Umbilical cord (tissue), 2 donors: ENCODE data around the gene ABCA10. TPM values are rescaled to one million over a fixed set of nuclear protein-coding genes. Genes with fewer than 3 reads are reported as not detected.
"Not testable (repeated sequence)": the region's sequence is repeated elsewhere in the genome, so short reads cannot be mapped to it uniquely, and the experiment has no call there.

Experiments used
- DNase-seq: peaks from one replicate; pipeline ENCODE4 v3.0.0-alpha.2; 2015; ENCODE audit warnings: low spot score
- total RNA-seq: library from RNA; depleted of rRNA; stranded (reverse); fragments of >200 nt; gene quantifications from one replicate; pipeline ENCODE4 v1.2.3, GENCODE V29; 2014; ENCODE audit warnings: low replicate concordance; ENCODE audit not compliant: insufficient read depth

The ABCA10 gene
- total RNA-seq, 1 donor from 2014 or later: 6.0 TPM

- not testable (repeated sequence) for DNase-seq
These were observed 60.0 kb downstream of the ABCA10 start for GRCh38 chr17:69168642-69169041.

GRCh38 chr17:69166957-69167356 is 61.7 kb downstream of the ABCA10 start:
- no peak for DNase-seq

GRCh38 chr17:69164206-69164605 is 64.4 kb downstream of the ABCA10 start:
- no peak for DNase-seq

- DNase-seq: no peak
These were observed 69.2 kb downstream of the ABCA10 start for GRCh38 chr17:69159418-69159817.

GRCh38 chr17:69154267-69154666 is 74.4 kb downstream of the ABCA10 start:
- DNase-seq: no peak

GRCh38 chr17:69150333-69150732 is 78.3 kb downstream of the ABCA10 start:
- DNase-seq: no peak

GRCh38 chr17:69147460-69147859 is 81.2 kb downstream of the ABCA10 start:
- no peak for DNase-seq

- DNase-seq: no peak
These were observed 84.0 kb downstream of the ABCA10 start for GRCh38 chr17:69144331-69145255.

GRCh38 chr17:69143683-69144231 is 84.9 kb downstream of the ABCA10 start:
- no peak for DNase-seq

GRCh38 chr17:69143151-69143550 is 85.5 kb downstream of the ABCA10 start:
- DNase-seq: no peak

- DNase-seq: peak; percentile 3
These were observed 86.3 kb downstream of the ABCA10 start for GRCh38 chr17:69142175-69142802.

GRCh38 chr17:69141431-69142174 is 87.0 kb downstream of the ABCA10 start, which contains the start of gene ABCA6:
Gene ABCA6, minus strand, starts transcription at chr17:69141895. Its CDS starts 1,192 bp downstream, at chr17:69140703.
- DNase-seq: peak; percentile 2

GRCh38 chr17:69134112-69134511 is 94.5 kb downstream of the ABCA10 start:
- DNase-seq: no peak

- no peak for DNase-seq
These were observed 97.9 kb downstream of the ABCA10 start for GRCh38 chr17:69130627-69131296.

- DNase-seq: no peak
These were observed 105.0 kb downstream of the ABCA10 start for GRCh38 chr17:69123626-69124025.

GRCh38 chr17:69122065-69122464 is 106.6 kb downstream of the ABCA10 start:
- peak; percentile 17 for DNase-seq

- no peak for DNase-seq
These were observed 110.5 kb downstream of the ABCA10 start for GRCh38 chr17:69117855-69118784.

GRCh38 chr17:69111794-69112193 is 116.8 kb downstream of the ABCA10 start:
- DNase-seq: no peak

- DNase-seq: no peak
These were observed 122.5 kb downstream of the ABCA10 start for GRCh38 chr17:69105907-69106730.
